ENCODE measurements around the gene RMDN2. TPM values are rescaled to one million over a fixed set of nuclear protein-coding genes. Genes with fewer than 3 reads are reported as not detected.

Gene RMDN2
- total and polyA plus RNA-seq, 9 of the 15 experiments (the other 6 are each of a cell fraction or from before 2014, with no cell fraction given): 1.5 to 4.3 (median 2.3) TPM

GRCh38 chr2:37890893-37891495 lies 34.1 kb upstream of the RMDN2 start (continued):
- TF ChIP-seq ZHX1 (conservative IDR thresholded peaks at IDR 0.05; ENCODE audit: low read length) (no peak), CTCF (IDR thresholded peaks at IDR 0.05 in 2 of 3, conservative IDR thresholded peaks at IDR 0.05 in 1 of 3; ENCODE audit: insufficient read depth in 2 of 3, low read depth in 1 of 3, low read length in 3 of 3) (peak; percentile 81 to 86 (median 82)), ID3 (CRISPR knock-in tag; IDR thresholded peaks at IDR 0.05) (no peak), ID3 (tag; IDR thresholded peaks at IDR 0.05) (no peak), STAG1 (CRISPR knock-in tag; IDR thresholded peaks at IDR 0.05; ENCODE audit: borderline replicate concordance) (peak; percentile 58; the same call in 1 of the 2 replicates), RAD21 (CRISPR knock-in tag; conservative IDR thresholded peaks at IDR 0.05 in 1 of 2, IDR thresholded peaks at IDR 0.05 in 1 of 2) (peak; percentile 67 to 82), BMI1 (IDR thresholded peaks at IDR 0.05; ENCODE audit: low read length) (no peak), RB1 (IDR thresholded peaks at IDR 0.05; ENCODE audit: low read depth) (0 out of 2 replicates have a peak, but pooled peaks have one; percentile 17), ZSCAN29 (IDR thresholded peaks at IDR 0.05) (no peak)

All from K562 (cell line).